SK-N-MC (cell line): ENCODE results near the gene TNFAIP8.

Experiments
- EZH2 ChIP-seq: fragments of 200-600 bp; sonication (generic); IDR thresholded peaks from one replicate; pipeline ENCODE4 v1.6.1; 2017; ENCODE audit warnings: antibody characterized with exemption
- FOXP2 ChIP-seq: optimal IDR thresholded peaks from 2 replicates; pipeline ENCODE3; 2011; ENCODE audit warnings: mild to moderate bottlenecking, moderate library complexity; ENCODE audit not compliant: insufficient read depth; ENCODE audit errors: extremely low read length, control extremely low read depth
- POLR2AphosphoS5 ChIP-seq: IDR thresholded peaks from 2 replicates; pipeline ENCODE4 v1.6.1; 2012; ENCODE audit warnings: mild to moderate bottlenecking, low read depth, low read length, borderline replicate concordance

DNA sequence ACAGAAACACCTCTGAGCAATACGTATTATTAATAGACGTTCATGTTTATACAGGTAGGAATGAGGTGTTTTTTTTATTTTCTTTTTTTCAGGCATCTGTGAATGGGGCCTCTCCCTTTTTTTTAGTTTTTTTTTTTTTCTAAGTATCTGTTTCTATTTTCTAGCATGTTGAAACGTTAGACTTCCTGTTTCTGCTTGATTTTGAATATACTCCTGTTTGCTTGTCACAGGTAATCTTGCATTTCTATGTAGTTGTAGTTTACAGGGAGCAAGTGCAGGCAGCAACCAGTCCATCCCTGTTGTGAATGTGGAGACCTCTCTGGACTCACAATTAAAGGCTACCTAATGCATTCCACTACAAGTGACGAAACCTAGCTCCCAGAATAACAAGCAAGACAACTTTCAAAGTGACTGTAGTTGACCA is 22.8 kb upstream of the TNFAIP8 start:
- no peak for TF ChIP-seq POLR2AphosphoS5
- TF ChIP-seq EZH2 = no peak
- TF ChIP-seq FOXP2 = no peak
